Measurements from ENCODE around the gene STAB1.

DNA sequence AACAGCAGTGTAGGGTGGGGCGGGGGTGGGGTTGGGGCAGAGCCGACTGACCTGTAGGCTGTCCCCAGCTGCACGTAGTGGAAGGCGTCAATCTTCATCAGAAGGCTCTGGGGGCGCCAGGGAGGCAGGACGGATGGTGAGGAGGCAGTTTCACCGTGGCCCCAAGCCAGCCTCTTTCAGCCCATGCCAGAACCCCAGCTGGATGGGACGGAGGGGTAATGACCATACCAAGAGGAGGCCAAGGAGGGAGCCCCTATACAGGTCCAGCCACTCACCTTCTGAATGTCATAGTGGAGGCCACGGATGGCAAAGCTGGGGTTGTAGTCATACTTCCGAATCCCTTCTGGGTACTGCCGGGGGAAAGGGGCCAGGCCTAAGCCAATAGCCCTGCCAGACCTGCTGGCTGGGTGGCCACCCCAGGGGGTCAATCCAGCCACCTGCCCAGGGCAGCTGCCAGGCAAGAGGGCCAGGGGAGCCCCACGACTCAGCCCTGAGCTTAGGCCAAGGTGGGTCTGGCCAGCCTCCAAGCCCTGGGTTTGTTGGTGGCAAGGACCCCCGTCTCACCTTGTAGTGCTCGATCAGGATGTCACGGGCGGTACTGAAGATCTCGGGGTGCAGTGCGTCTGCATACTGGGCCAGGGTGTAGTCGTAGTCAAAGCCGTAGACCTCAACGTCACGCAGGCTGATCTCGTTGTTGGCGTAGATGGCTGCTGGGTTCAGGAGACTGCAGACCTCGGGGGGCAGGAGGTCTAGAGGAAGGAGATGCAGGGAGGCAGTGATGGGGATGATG lies 33.6 kb downstream of the STAB1 start:
- no peak for TF ChIP-seq EZH2 (IDR thresholded peaks at IDR 0.05; ENCODE audit: borderline replicate concordance, low read depth, low read length, severe bottlenecking)
- TF ChIP-seq, protein P1, sequence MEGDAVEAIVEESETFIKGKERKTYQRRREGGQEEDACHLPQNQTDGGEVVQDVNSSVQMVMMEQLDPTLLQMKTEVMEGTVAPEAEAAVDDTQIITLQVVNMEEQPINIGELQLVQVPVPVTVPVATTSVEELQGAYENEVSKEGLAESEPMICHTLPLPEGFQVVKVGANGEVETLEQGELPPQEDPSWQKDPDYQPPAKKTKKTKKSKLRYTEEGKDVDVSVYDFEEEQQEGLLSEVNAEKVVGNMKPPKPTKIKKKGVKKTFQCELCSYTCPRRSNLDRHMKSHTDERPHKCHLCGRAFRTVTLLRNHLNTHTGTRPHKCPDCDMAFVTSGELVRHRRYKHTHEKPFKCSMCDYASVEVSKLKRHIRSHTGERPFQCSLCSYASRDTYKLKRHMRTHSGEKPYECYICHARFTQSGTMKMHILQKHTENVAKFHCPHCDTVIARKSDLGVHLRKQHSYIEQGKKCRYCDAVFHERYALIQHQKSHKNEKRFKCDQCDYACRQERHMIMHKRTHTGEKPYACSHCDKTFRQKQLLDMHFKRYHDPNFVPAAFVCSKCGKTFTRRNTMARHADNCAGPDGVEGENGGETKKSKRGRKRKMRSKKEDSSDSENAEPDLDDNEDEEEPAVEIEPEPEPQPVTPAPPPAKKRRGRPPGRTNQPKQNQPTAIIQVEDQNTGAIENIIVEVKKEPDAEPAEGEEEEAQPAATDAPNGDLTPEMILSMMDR (IDR thresholded peaks at IDR 0.05; ENCODE audit: borderline replicate concordance, extremely low read depth, low read length, poor library complexity, severe bottlenecking), result no peak
